ENCODE measurements around the gene NR1H4. TPM values are rescaled to one million over a fixed set of nuclear protein-coding genes. Genes with fewer than 3 reads are reported as not detected.

The NR1H4 gene
- total and polyA plus RNA-seq, 2 of the 13 experiments (the other 11 are each of a cell fraction or from before 2014, with no cell fraction given), result 27.3 to 114 TPM

DNA sequence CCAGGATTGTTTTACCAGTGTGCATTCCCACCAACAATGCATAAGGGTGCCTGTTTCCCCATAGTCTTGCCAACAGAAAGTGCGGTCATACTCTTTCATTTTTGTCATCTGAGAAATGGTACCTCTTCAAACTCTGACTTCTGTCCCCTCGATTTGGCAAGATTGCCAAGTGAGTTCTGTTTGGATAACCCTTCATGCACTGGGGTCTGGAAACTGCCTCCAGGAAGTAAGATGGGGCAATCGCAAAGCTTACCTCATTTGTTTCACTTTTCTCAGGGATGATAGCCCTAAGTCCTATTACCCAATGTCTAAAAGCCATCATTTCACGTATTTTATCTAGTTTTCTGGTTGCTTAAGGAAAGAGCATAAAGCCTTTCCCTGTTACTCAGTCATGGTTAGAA, 28.6 kb upstream of the NR1H4 start (continued):
- no peak for TF ChIP-seq ZBTB20 (CRISPR knock-in tag; IDR thresholded peaks at IDR 0.05; ENCODE audit: borderline replicate concordance, low read depth)
- TF ChIP-seq HOXD1 (CRISPR knock-in tag; IDR thresholded peaks at IDR 0.05), result no peak
- TF ChIP-seq LCORL (IDR thresholded peaks at IDR 0.05), result no peak
- 0 out of 2 replicates have a peak, but pooled peaks have one; percentile 32 for TF ChIP-seq LCORL (CRISPR knock-in tag; IDR thresholded peaks at IDR 0.05)
- TF ChIP-seq TOPORS (CRISPR knock-in tag; IDR thresholded peaks at IDR 0.05), result no peak
- TF ChIP-seq ZNF224 (CRISPR knock-in tag; IDR thresholded peaks at IDR 0.05), result no peak
- TF ChIP-seq SALL2 (CRISPR knock-in tag; IDR thresholded peaks at IDR 0.05), result no peak
- TF ChIP-seq, protein P1, sequence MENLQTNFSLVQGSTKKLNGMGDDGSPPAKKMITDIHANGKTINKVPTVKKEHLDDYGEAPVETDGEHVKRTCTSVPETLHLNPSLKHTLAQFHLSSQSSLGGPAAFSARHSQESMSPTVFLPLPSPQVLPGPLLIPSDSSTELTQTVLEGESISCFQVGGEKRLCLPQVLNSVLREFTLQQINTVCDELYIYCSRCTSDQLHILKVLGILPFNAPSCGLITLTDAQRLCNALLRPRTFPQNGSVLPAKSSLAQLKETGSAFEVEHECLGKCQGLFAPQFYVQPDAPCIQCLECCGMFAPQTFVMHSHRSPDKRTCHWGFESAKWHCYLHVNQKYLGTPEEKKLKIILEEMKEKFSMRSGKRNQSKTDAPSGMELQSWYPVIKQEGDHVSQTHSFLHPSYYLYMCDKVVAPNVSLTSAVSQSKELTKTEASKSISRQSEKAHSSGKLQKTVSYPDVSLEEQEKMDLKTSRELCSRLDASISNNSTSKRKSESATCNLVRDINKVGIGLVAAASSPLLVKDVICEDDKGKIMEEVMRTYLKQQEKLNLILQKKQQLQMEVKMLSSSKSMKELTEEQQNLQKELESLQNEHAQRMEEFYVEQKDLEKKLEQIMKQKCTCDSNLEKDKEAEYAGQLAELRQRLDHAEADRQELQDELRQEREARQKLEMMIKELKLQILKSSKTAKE (CRISPR knock-in tag; IDR thresholded peaks at IDR 0.05; ENCODE audit: borderline replicate concordance), result no peak
- TF ChIP-seq CREB1 (IDR thresholded peaks at IDR 0.05), result no peak
- TF ChIP-seq CREB1 (CRISPR knock-in tag; IDR thresholded peaks at IDR 0.05), result no peak
- no peak for TF ChIP-seq PHF21A (CRISPR knock-in tag; IDR thresholded peaks at IDR 0.05)
- no peak for TF ChIP-seq XBP1 (CRISPR knock-in tag; IDR thresholded peaks at IDR 0.05)
- TF ChIP-seq, protein P2, sequence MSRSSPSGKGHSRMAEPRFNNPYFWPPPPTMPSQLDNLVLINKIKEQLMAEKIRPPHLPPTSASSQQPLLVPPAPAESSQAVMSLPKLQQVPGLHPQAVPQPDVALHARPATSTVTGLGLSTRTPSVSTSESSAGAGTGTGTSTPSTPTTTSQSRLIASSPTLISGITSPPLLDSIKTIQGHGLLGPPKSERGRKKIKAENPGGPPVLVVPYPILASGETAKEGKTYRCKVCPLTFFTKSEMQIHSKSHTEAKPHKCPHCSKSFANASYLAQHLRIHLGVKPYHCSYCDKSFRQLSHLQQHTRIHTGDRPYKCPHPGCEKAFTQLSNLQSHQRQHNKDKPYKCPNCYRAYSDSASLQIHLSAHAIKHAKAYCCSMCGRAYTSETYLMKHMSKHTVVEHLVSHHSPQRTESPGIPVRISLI (CRISPR knock-in tag; IDR thresholded peaks at IDR 0.05; ENCODE audit: borderline replicate concordance), result no peak
- TF ChIP-seq, protein P3, sequence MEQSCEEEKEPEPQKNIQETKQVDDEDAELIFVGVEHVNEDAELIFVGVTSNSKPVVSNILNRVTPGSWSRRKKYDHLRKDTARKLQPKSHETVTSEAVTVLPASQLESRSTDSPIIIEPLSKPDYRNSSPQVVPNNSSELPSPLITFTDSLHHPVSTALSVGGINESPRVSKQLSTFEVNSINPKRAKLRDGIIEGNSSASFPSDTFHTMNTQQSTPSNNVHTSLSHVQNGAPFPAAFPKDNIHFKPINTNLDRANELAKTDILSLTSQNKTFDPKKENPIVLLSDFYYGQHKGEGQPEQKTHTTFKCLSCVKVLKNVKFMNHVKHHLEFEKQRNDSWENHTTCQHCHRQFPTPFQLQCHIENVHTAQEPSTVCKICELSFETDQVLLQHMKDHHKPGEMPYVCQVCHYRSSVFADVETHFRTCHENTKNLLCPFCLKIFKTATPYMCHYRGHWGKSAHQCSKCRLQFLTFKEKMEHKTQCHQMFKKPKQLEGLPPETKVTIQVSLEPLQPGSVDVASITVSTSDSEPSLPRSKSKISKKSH (CRISPR knock-in tag; IDR thresholded peaks at IDR 0.05; ENCODE audit: borderline replicate concordance), result no peak
- no peak for TF ChIP-seq ZNF33B (CRISPR knock-in tag; IDR thresholded peaks at IDR 0.05)
- TF ChIP-seq ZNF260 (CRISPR knock-in tag; IDR thresholded peaks at IDR 0.05; ENCODE audit: borderline replicate concordance, low read depth), result no peak
- no peak for TF ChIP-seq MTA3 (CRISPR knock-in tag; IDR thresholded peaks at IDR 0.05)
- TF ChIP-seq ZNF530 (CRISPR knock-in tag; IDR thresholded peaks at IDR 0.05; ENCODE audit: low read depth), result no peak
- TF ChIP-seq TAF15 (IDR thresholded peaks at IDR 0.05; ENCODE audit: low read depth, low read length, poor library complexity, severe bottlenecking), result no peak
- TF ChIP-seq SP4 (CRISPR knock-in tag; IDR thresholded peaks at IDR 0.05), result no peak
- TF ChIP-seq, protein P4, sequence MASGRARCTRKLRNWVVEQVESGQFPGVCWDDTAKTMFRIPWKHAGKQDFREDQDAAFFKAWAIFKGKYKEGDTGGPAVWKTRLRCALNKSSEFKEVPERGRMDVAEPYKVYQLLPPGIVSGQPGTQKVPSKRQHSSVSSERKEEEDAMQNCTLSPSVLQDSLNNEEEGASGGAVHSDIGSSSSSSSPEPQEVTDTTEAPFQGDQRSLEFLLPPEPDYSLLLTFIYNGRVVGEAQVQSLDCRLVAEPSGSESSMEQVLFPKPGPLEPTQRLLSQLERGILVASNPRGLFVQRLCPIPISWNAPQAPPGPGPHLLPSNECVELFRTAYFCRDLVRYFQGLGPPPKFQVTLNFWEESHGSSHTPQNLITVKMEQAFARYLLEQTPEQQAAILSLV (CRISPR knock-in tag; IDR thresholded peaks at IDR 0.05; ENCODE audit: borderline replicate concordance), result no peak
- no peak for TF ChIP-seq SP2 (CRISPR knock-in tag; IDR thresholded peaks at IDR 0.05)
- no peak for TF ChIP-seq DNMT3B (CRISPR knock-in tag; conservative IDR thresholded peaks at IDR 0.05)
- TF ChIP-seq, protein P5, sequence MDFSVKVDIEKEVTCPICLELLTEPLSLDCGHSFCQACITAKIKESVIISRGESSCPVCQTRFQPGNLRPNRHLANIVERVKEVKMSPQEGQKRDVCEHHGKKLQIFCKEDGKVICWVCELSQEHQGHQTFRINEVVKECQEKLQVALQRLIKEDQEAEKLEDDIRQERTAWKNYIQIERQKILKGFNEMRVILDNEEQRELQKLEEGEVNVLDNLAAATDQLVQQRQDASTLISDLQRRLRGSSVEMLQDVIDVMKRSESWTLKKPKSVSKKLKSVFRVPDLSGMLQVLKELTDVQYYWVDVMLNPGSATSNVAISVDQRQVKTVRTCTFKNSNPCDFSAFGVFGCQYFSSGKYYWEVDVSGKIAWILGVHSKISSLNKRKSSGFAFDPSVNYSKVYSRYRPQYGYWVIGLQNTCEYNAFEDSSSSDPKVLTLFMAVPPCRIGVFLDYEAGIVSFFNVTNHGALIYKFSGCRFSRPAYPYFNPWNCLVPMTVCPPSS (IDR thresholded peaks at IDR 0.05), result no peak
- TF ChIP-seq ZNF644 (CRISPR knock-in tag; IDR thresholded peaks at IDR 0.05; ENCODE audit: low read depth), result peak; percentile 73
- TF ChIP-seq ZNF10 (CRISPR knock-in tag; IDR thresholded peaks at IDR 0.05; ENCODE audit: borderline replicate concordance, low read depth), result no peak
- peak; percentile 49; the same call in 1 of the 2 replicates for TF ChIP-seq RCOR2 (CRISPR knock-in tag; IDR thresholded peaks at IDR 0.05)
